Inflammatory macrophage (primary cell): ENCODE data around the gene COG1.
A peak's percentile ranks its signal among the peaks of the same experiment; 100 is the strongest.

Experiments used
- DNase-seq, 2 donors: peaks; one replicate each; pipeline ENCODE4 v3.0.0-alpha.2; 2020 to 2022

COG1 gene

GRCh38 chr17:73230088-73230487 lies 37.2 kb downstream of the COG1 start:
- no peak for DNase-seq

GRCh38 chr17:73231395-73231794 lies 38.5 kb downstream of the COG1 start:
- DNase-seq: no peak

DNA sequence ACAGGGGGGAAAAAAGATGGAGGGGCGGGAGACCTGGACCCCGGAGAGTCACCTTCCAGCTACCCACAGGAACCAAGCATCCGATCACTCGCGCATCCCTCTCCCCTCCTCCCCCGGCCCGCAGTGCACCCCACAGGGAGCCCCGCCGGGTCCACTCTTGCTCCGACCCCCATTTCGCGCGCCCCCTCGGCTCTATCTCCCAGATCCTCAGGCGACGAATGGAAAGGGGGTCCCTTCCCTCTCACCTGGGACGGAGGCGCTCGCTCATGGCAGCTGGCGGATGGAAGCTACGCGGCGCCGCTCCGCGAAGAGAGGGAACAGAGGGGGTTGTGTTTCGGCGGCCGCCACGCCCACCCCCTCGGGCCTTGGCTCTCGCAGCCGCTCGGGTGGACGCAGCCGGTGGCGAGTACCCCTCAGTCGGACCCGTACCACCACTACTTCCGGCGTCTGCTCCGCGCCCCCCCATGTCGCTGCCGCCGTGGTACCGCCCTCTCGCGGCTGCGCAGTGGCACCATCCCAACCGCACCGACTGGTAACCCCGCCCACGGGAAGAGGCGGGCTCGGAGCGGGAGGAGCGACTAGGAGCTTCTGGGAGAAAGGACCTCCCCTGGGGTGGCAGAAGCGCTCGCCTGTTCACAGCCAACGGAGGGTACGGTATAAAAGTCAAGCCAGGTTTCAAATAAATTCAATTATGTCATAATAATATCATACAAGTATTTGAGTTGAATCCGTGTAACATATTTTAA lies 39.2 kb downstream of the COG1 start:
- DNase-seq: peak; percentile 96 to 98

DNA sequence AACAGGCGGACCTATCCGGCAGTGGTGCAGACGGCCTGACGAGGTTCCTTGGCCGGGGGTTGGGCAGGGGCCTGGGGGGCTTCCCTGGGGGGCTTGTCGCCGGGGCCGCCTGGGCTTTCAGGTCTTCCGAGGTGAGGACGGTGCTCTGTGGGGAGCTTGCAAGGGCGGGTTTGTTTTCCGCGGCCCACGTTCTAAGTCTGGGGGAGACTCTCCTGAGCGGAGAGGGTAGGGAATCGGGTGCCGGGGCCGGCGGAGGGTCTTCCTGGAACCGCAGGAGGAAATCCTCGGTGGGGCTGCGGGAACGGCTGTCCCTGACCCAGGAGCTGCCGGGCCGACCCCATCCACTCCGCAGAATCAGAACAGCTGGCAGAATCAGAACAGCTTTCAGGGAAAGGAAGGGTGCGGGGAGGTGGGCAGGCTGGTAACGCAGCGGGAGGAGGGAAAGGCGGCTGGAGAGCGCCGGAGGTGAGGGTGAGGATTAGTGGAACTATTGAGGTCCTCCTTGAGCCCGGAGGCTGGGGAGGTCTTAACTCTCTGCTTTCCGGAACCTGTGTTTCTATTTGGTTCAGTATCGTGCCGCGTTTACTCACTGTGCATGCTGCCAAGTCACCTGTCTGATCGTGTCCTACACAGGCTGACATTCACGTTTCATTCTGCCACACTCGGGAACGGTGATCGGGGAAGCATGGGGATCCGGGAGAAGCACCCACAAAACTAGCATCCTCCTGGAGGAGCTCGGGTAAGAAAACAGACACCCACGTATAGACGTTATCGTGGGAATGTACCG lies 39.9 kb downstream of the COG1 start:
- peak; percentile 9 to 28 for DNase-seq

DNA sequence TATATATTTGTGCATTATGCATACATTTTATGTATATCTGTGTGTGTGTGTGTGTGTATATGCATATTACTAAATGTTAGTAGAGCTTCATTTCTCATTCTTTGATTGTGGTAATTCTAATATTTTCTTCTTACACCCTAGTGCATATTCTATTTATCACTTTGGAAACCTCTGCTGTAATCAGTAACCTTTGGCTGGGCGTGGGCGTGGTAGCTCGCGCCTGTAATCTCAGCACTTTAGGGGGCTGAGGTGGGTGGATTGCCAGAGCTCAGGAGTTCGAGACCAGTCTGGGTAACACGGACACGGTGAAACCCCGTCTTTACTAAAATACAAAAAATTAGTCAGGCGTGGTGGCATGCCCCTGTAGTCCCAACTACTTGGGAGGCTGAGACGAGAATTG lies 41.9 kb downstream of the COG1 start:
- no peak for DNase-seq

GRCh38 chr17:73237714-73238113 lies 44.9 kb downstream of the COG1 start:
- DNase-seq: no peak

- no peak for DNase-seq
Measured at GRCh38 chr17:73240561-73240960, 47.7 kb downstream of the COG1 start.

GRCh38 chr17:73247726-73248125 lies 54.9 kb downstream of the COG1 start:
- no peak for DNase-seq

GRCh38 chr17:73248532-73248931 lies 55.7 kb downstream of the COG1 start:
- no peak for DNase-seq

- no peak for DNase-seq
Measured at GRCh38 chr17:73249700-73250099, 56.8 kb downstream of the COG1 start.

DNA sequence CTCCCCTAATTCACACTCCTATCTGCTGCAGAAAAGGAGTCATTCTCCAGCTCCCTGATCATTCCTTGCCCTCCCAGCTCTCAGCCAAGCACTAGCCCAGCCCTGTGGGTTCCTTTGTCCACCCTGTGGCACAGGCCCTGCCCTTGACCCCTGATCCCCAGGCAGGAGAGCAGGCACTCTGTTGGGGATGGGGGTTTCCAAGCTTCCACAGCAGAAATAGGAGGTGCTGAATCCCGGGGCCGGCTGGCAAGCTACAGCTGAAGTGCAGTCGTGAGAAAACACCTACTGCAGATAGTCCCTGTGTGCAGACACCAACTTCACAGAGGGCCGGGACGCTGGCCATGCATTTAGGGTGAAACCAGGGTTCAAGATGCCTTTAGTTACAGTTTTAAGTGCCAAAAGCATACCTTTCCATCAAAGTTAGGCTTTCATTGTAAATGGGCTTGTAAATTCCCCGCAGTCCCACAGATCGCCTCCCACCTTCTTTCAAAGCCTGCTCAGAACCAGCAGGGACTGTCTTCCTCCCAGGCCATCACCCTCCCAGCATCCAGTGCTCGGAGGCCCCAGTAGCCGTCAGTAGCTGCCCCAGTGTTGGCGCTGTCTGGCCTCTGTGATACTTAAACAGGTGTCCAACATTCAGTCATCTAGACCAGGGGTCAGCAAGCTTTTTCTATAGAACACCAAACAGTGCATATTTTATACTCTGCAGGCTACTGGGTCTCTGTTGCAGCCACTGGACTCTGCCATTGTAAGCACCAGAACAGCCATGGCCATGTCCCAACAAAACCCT lies 58.2 kb downstream of the COG1 start:
- DNase-seq: no peak

DNA sequence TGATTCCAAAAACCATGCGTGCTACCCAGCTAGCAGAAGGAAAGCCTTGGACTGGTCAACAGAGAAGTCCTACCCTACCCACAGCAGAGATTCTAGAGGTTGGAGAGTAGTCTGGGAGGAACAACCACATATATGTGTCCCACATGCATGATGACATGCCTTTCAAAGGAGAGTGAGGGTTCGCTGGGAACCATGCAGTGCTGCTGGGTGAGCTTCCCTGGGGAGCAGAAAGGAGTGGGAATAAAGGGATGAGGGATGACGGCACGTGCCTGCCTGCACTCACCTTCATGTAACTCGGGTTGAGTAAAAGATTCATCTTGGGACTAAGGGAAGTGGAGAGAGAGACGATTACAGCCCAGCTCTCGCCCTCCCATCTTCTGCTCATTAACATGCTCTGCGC lies 59.0 kb downstream of the COG1 start:
- DNase-seq: no peak

DNA sequence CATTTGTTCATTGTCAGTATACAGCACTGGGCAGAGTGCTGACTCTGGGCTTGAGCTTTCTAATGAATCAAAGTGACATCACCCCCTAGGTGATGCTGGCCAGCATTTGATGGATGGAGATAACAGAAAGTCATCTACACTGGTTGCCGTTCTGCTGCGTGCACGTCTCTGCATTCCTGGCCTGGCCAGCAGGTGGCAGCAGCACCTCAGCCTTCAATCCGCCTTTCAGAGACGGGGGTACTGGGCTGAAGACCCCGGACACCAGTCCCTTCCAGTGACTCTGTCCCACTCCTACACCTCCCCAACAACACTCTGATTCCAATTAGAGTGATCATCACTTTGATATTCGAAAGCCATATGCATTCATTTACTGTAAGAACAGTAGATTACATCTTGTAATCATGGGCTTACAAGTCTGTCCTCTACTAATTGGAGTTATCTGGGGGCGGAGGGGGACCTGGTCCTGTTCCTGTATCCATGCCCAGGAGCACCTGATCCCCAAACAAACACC lies 62.9 kb downstream of the COG1 start:
- peak; percentile 17 to 24 for DNase-seq

- no peak for DNase-seq
Measured at GRCh38 chr17:73256220-73256619, 63.4 kb downstream of the COG1 start.

DNA sequence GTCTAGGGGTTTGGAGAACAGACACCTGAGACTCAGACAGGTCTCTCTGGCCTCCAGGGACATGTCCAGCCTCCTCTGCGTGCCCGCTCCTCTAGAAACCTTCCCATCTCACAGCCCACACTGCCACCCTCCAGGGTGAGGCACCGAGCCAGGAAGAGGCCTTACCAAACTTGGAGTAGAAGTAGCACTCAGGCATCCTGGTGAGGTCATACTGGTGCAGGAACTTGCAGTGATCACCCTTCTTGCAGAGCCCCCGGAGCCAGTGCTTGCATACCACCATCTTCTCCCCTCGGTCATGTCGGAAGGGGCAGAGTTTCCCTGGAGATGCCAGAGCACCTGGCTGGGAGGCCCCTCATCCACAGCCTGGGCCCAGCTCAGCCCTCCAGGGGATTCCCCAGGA lies 64.7 kb downstream of the COG1 start:
- no peak for DNase-seq
